SK-N-MC (cell line): ENCODE data around the gene KCNH1.

Experiments used
- EZH2 ChIP-seq: fragments of 200-600 bp; sonication (generic); IDR thresholded peaks from one replicate; pipeline ENCODE4 v1.6.1; 2017; ENCODE audit warnings: antibody characterized with exemption
- FOXP2 ChIP-seq: optimal IDR thresholded peaks from 2 replicates; pipeline ENCODE3; 2011; ENCODE audit warnings: mild to moderate bottlenecking, moderate library complexity; ENCODE audit not compliant: insufficient read depth; ENCODE audit errors: extremely low read length, control extremely low read depth
- POLR2AphosphoS5 ChIP-seq: IDR thresholded peaks from 2 replicates; pipeline ENCODE4 v1.6.1; 2012; ENCODE audit warnings: mild to moderate bottlenecking, low read depth, low read length, borderline replicate concordance

DNA sequence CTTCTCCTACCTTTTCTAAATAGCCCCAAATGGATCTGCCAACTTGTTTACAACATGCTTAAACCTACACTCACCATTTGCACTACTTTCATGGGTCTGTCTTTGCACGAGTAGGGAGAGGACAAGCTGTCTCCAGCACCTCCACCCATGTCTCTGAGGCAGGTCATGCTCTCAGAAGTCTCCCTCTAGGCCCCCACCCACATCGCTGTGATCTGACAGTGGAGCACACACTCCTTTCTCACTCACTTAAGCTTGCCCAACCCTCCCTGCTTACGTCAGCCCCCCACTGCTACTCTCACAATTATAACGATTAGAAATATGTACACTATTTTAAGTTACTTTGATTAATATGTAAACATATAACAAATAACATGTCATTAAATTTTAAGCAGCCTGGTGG lies 141.1 kb downstream of the KCNH1 start:
- TF ChIP-seq EZH2 (no peak), POLR2AphosphoS5 (no peak), FOXP2 (no peak)
